Trophoblast cell (in vitro differentiated cells and primary cell): ENCODE data around the gene CEP41.

ENCODE experiments used
- DNase-seq, 2 donors: peaks; one replicate each; pipeline ENCODE4 v3.0.0-alpha.2; 2016
- H2AFZ ChIP-seq: 2 replicates; pipeline ENCODE4 v1.6.1; 2013; ENCODE audit warnings: low read length, moderate library complexity, mild to moderate bottlenecking; ENCODE audit not compliant: insufficient read depth, poor library complexity
- H2AK5ac ChIP-seq: 2 replicates; pipeline ENCODE4 v1.6.1; 2013; ENCODE audit warnings: mild to moderate bottlenecking, low read length
- H2BK120ac ChIP-seq: 2 replicates; pipeline ENCODE4 v1.6.1; 2013; ENCODE audit warnings: low read length, mild to moderate bottlenecking, moderate library complexity; ENCODE audit not compliant: insufficient read depth, poor library complexity
- H2BK12ac ChIP-seq: 2 replicates; pipeline ENCODE4 v1.6.1; 2013; ENCODE audit warnings: mild to moderate bottlenecking, low read length, moderate library complexity
- H2BK5ac ChIP-seq: 2 replicates; pipeline ENCODE4 v1.6.1; 2013; ENCODE audit warnings: low read length, low read depth, moderate library complexity, mild to moderate bottlenecking; ENCODE audit not compliant: poor library complexity
- H3K14ac ChIP-seq: 2 replicates; pipeline ENCODE4 v1.6.1; 2013; ENCODE audit warnings: mild to moderate bottlenecking, low read length
- H3K18ac ChIP-seq: 2 replicates; pipeline ENCODE4 v1.6.1; 2013; ENCODE audit warnings: mild to moderate bottlenecking, low read length
- H3K23ac ChIP-seq: 2 replicates; pipeline ENCODE4 v1.6.1; 2013; ENCODE audit warnings: low read length
- H3K27ac ChIP-seq: 2 replicates; pipeline ENCODE4 v1.5.1; 2013; ENCODE audit warnings: low read depth, mild to moderate bottlenecking, inconsistent platforms, low read length, moderate library complexity
- H3K27me3 ChIP-seq: 2 replicates; pipeline ENCODE4 v1.6.1; 2013; ENCODE audit warnings: inconsistent platforms, mild to moderate bottlenecking, low read length, moderate library complexity; ENCODE audit not compliant: insufficient read depth
- H3K36me3 ChIP-seq, 2 experiments: 1 replicate in 1 of 2; 2 replicates in 1 of 2; pipeline ENCODE4 v1.6.1; 2013; ENCODE audit warnings: low read length in 2 of 2, mild to moderate bottlenecking in 2 of 2, moderate library complexity in 1 of 2; ENCODE audit not compliant: insufficient read depth in 2 of 2, control insufficient read depth in 1 of 2
- H3K4ac ChIP-seq: 2 replicates; pipeline ENCODE4 v1.6.1; 2013; ENCODE audit warnings: low read depth, mild to moderate bottlenecking, low read length, moderate library complexity
- H3K4me1 ChIP-seq, 2 experiments: 1 replicate in 1 of 2; 2 replicates in 1 of 2; pipeline ENCODE4 v1.6.1; 2013; ENCODE audit warnings: low read length in 2 of 2, mild to moderate bottlenecking in 2 of 2, moderate library complexity in 1 of 2; ENCODE audit not compliant: insufficient read depth in 2 of 2, control insufficient read depth in 1 of 2
- H3K4me2 ChIP-seq: 2 replicates; pipeline ENCODE4 v1.6.1; 2013; ENCODE audit warnings: inconsistent platforms, mild to moderate bottlenecking, low read length, moderate library complexity
- H3K4me3 ChIP-seq: 2 replicates; pipeline ENCODE4 v1.5.1; 2013; ENCODE audit warnings: mild to moderate bottlenecking, low read depth, low read length, inconsistent platforms
- H3K79me1 ChIP-seq: one replicate; pipeline ENCODE4 v1.6.1; 2013; ENCODE audit warnings: low read length
- H3K79me2 ChIP-seq: 2 replicates; pipeline ENCODE4 v1.6.1; 2013; ENCODE audit warnings: low read length, mild to moderate bottlenecking; ENCODE audit not compliant: control insufficient read depth, insufficient read depth, poor library complexity
- H3K9ac ChIP-seq: 2 replicates; pipeline ENCODE4 v1.6.1; 2013; ENCODE audit warnings: mild to moderate bottlenecking, low read length
- H3K9me3 ChIP-seq: 2 replicates; pipeline ENCODE4 v1.6.1; 2013; ENCODE audit warnings: low read depth, mild to moderate bottlenecking, control low read depth, inconsistent platforms, low read length; ENCODE audit not compliant: insufficient read depth
- H4K12ac ChIP-seq: 2 replicates; pipeline ENCODE4 v1.6.1; 2013; ENCODE audit warnings: low read depth, mild to moderate bottlenecking, low read length, moderate library complexity
- H4K8ac ChIP-seq: 2 replicates; pipeline ENCODE4 v1.6.1; 2013; ENCODE audit warnings: low read depth, mild to moderate bottlenecking, low read length, moderate library complexity
- H4K91ac ChIP-seq: one replicate; pipeline ENCODE4 v1.6.1; 2013; ENCODE audit warnings: low read depth, mild to moderate bottlenecking, low read length, moderate library complexity
- WGBS: extraction: QIAGEN DNeasy Blood & Tissue Kit; methylation state at CpG from one replicate; pipeline ENCODE4 v1.1.7; 2013; ENCODE audit warnings: missing lambda C conversion rate; ENCODE audit not compliant: insufficient read length, insufficient coverage; ENCODE audit errors: extremely low coverage; 5-methylcytosine and 5-hydroxymethylcytosine counted together

The CEP41 gene

GRCh38 chr7:130420943-130421578, 19.8 kb downstream of the CEP41 start:
- H2AK5ac ChIP-seq, result no peak overlapping the region
- no peaks in the 10 kb centered on the region for H3K79me2 ChIP-seq
- H3K4me2 ChIP-seq, result no peak overlapping the region
- no peak overlapping the region for H4K8ac ChIP-seq
- no peak overlapping the region for H2BK5ac ChIP-seq
- H2BK120ac ChIP-seq, result no peak overlapping the region
- DNase-seq, result no peak
- no peak overlapping the region for H4K91ac ChIP-seq
- no peak overlapping the region for H3K18ac ChIP-seq
- peaks cover 3 to 6% of the 10 kb centered on the region in 2 experiments for H3K4me1 ChIP-seq
- no peak overlapping the region for H3K23ac ChIP-seq
- H3K27ac ChIP-seq, result no peak overlapping the region
- no peak overlapping the region for H2AFZ ChIP-seq
- H3K9ac ChIP-seq, result no peak overlapping the region
- no peaks in the 10 kb centered on the region for H3K36me3 ChIP-seq
- no peaks in the 10 kb centered on the region for H3K9me3 ChIP-seq
- H3K4ac ChIP-seq, result no peak overlapping the region
- no peak overlapping the region for H4K12ac ChIP-seq
- H3K79me1 ChIP-seq, result peaks cover 6% of the 10 kb centered on the region
- H3K14ac ChIP-seq, result no peak overlapping the region
- H3K27me3 ChIP-seq, result no peaks in the 10 kb centered on the region
- no peak overlapping the region for H2BK12ac ChIP-seq
- no CpG with 5 or more reads among the region's 4 CpGs for WGBS
- no peak overlapping the region for H3K4me3 ChIP-seq

- Histone ChIP-seq H2AFZ (no peak overlapping the region), H4K91ac (peak overlapping the region; percentile 53), H4K12ac (no peak overlapping the region), H3K14ac (no peak overlapping the region), H2BK12ac (peak overlapping the region; percentile 85), H3K9me3 (no peaks in the 10 kb centered on the region), H4K8ac (no peak overlapping the region), H3K23ac (no peak overlapping the region), H3K4ac (no peak overlapping the region), H3K27ac (peak overlapping the region; percentile 8), H2AK5ac (peak overlapping the region; percentile 74), H3K36me3 (no peaks in the 10 kb centered on the region), H2BK5ac (no peak overlapping the region), H2BK120ac (no peak overlapping the region), H3K79me2 (no peaks in the 10 kb centered on the region), H3K27me3 (no peaks in the 10 kb centered on the region), H3K9ac (no peak overlapping the region), H3K18ac (peak overlapping the region; percentile 62), H3K4me3 (no peak overlapping the region), H3K4me1 (peaks cover 3 to 6% of the 10 kb centered on the region in 2 experiments), H3K4me2 (no peak overlapping the region), H3K79me1 (peaks cover 6% of the 10 kb centered on the region)
- DNase-seq, result peak in 1 of 2 donors; percentile 37
- no CpG with 5 or more reads among the region's 5 CpGs for WGBS
These were observed 21.2 kb downstream of the CEP41 start for GRCh38 chr7:130419658-130420057.

- no peaks in the 10 kb centered on the region for H3K79me2 ChIP-seq
- H3K4me2 ChIP-seq, result no peak overlapping the region
- no CpG with 5 or more reads among the region's 7 CpGs for WGBS
- H2AFZ ChIP-seq, result no peak overlapping the region
- H3K79me1 ChIP-seq, result peaks cover 6% of the 10 kb centered on the region
- H3K4me1 ChIP-seq, result peaks cover 3 to 6% of the 10 kb centered on the region in 2 experiments
- peak overlapping the region; percentile 22 for H3K14ac ChIP-seq
- no peak overlapping the region for H2BK12ac ChIP-seq
- H3K4ac ChIP-seq, result no peak overlapping the region
- no peak overlapping the region for H4K12ac ChIP-seq
- H3K27ac ChIP-seq, result peak overlapping the region; percentile 36
- no peak overlapping the region for H3K23ac ChIP-seq
- no peaks in the 10 kb centered on the region for H3K27me3 ChIP-seq
- no peak overlapping the region for H2AK5ac ChIP-seq
- peak overlapping the region; percentile 52 for H2BK5ac ChIP-seq
- H3K9ac ChIP-seq, result no peak overlapping the region
- H3K36me3 ChIP-seq, result no peaks in the 10 kb centered on the region
- no peaks in the 10 kb centered on the region for H3K9me3 ChIP-seq
- no peak overlapping the region for H4K91ac ChIP-seq
- H3K4me3 ChIP-seq, result no peak overlapping the region
- DNase-seq, result peak; percentile 71 to 90
- H3K18ac ChIP-seq, result no peak overlapping the region
- peak overlapping the region; percentile 27 for H4K8ac ChIP-seq
- H2BK120ac ChIP-seq, result no peak overlapping the region
These were observed 22.5 kb downstream of the CEP41 start for GRCh38 chr7:130418306-130418705.

- H4K8ac ChIP-seq, result no peak overlapping the region
- no peak overlapping the region for H4K12ac ChIP-seq
- H3K23ac ChIP-seq, result no peak overlapping the region
- peaks cover 10% of the 10 kb centered on the region for H3K79me1 ChIP-seq
- no peak overlapping the region for H3K14ac ChIP-seq
- peak overlapping the region; percentile 23 for H2BK12ac ChIP-seq
- peaks cover 3 to 8% of the 10 kb centered on the region in 2 experiments for H3K4me1 ChIP-seq
- no peak overlapping the region for H2BK5ac ChIP-seq
- no peak overlapping the region for H2AFZ ChIP-seq
- H3K4me2 ChIP-seq, result no peak overlapping the region
- H3K79me2 ChIP-seq, result no peaks in the 10 kb centered on the region
- DNase-seq, result no peak
- peak overlapping the region; percentile 48 for H3K9ac ChIP-seq
- no peak overlapping the region for H3K27ac ChIP-seq
- H3K36me3 ChIP-seq, result no peaks in the 10 kb centered on the region
- H3K4me3 ChIP-seq, result no peak overlapping the region
- H3K18ac ChIP-seq, result no peak overlapping the region
- H3K4ac ChIP-seq, result no peak overlapping the region
- no peaks in the 10 kb centered on the region for H3K9me3 ChIP-seq
- H2BK120ac ChIP-seq, result no peak overlapping the region
- H4K91ac ChIP-seq, result no peak overlapping the region
- WGBS, result no CpG with 5 or more reads among the region's 5 CpGs
- no peak overlapping the region for H2AK5ac ChIP-seq
- H3K27me3 ChIP-seq, result no peaks in the 10 kb centered on the region
These were observed 23.6 kb downstream of the CEP41 start for GRCh38 chr7:130417213-130417612.
